ENCODE measurements around the gene UBE4B.
"Not testable (repeated sequence)": the region's sequence is repeated elsewhere in the genome, so short reads cannot be mapped to it uniquely, and the experiment has no call there.

The UBE4B gene

GRCh38 chr1:10032590-10033358 is at the start of gene UBE4B:
Gene UBE4B, plus strand, starts transcription at chr1:10032958. Its CDS starts 713 bp downstream, at chr1:10033671.
- FAIRE-seq: no peak

- FAIRE-seq: no peak
These were observed 48.5 kb upstream of the UBE4B start for GRCh38 chr1:9984253-9984652.

DNA sequence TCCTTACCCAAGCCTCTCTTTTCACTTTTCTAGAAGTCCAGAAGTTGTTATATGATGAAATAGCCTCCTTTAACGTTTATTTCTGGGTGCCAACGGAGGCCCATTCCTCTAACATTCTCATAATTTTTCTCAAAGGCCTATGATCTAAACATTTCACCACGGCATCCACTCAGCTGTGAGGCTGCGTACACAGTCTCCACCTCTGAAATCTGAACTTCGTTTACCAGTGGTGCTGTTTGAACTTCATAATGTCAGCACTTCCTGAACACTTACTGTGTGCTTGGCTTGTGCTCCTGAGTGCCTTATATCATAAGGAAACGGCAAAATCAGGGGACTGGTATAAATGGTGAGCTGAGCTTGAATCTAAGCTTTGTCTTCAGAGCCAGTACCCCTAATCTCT is 47.8 kb upstream of the UBE4B start:
- no peak for FAIRE-seq

DNA sequence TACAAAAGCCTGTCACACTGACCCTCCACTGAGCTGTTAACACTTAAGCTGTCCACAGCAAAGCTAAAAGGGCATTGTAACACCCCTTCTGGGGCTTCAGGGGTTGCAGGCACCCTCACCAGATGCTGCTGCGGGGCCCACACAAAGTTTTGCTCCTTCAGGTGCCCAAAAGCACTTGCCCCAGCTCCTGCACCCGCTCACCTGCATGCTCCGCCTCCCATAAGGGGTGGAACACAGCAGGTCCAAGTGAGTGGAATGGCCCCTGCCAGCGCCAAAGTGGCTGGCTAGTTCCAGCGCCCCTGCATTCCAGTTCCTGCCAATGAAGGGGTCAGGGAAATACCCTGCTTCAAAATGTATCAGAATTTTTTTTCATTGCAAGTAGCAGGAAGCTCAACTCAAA is 43.0 kb upstream of the UBE4B start:
- FAIRE-seq: no peak

DNA sequence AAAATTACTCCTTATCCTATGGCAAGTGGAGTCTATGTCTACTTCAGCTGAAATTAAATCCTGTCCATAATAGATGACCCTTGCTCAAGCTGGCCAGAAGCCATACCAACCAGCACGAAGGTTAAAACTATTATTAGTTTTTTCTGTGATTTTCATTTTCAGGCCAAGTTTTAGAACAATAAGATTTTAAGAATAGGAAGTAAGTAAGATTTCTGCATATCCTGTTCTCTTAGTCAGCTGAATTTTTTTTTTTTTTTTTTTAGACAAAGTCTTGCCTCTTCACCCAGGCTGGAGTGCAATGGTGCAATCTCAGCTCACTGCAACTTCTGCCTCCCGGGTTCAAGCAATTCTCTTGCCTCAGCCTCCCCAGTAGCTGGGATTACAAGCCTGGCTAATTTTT is 41.8 kb upstream of the UBE4B start:
- no peak for FAIRE-seq

- FAIRE-seq: no peak
These were observed 39.8 kb upstream of the UBE4B start for GRCh38 chr1:9992910-9993309.

- no peak for FAIRE-seq
These were observed 39.1 kb upstream of the UBE4B start for GRCh38 chr1:9993561-9994075.

- FAIRE-seq: no peak
These were observed 35.9 kb upstream of the UBE4B start, which contains the start of gene RBP7 for GRCh38 chr1:9996624-9997582. Gene RBP7, plus strand, starts transcription at chr1:9997228. Its CDS starts 31 bp downstream, at chr1:9997259.

GRCh38 chr1:10001016-10001665 is 31.6 kb upstream of the UBE4B start:
- FAIRE-seq: no peak

DNA sequence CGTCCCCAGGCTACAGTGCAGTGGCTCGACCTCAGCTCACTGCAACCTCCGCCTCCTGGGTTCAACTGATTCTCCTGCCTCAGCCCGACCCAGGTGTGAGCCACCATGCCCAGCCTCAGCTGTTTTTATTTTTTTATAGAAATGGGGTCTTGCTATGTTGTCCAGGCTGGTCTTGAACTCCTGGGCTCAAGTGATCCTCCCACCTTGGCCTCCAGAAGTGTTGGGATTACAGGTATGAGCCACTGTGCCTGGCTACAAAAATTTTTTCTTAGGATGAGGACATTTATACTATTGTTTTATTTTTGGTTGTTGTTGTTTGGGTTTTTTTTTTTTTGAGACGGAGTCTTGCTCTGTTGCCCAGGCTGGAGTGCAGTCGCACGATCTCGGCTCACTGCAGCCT is 27.5 kb upstream of the UBE4B start:
- FAIRE-seq: not testable (repeated sequence)

- FAIRE-seq: no peak
These were observed 25.6 kb upstream of the UBE4B start for GRCh38 chr1:10007169-10007568.

DNA sequence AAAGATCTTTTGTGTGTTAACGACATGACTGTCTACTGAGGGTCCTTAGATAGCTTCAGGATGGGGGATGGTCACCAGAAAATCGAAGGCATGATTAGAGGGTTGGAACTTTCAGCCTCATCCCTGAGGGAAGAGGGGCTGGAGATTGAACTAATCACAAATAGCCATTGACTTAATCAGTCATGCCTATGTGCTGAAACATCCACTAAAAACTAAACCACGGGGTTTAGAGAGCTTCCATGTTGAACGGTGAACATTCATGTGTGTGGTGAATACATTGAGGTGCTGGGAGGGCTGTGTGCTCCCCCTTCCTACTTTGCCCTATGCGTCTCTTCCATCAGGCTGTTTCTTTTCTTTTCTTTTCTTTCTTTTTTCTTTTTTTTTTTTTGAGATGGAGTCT is 18.7 kb upstream of the UBE4B start:
- FAIRE-seq: no peak

DNA sequence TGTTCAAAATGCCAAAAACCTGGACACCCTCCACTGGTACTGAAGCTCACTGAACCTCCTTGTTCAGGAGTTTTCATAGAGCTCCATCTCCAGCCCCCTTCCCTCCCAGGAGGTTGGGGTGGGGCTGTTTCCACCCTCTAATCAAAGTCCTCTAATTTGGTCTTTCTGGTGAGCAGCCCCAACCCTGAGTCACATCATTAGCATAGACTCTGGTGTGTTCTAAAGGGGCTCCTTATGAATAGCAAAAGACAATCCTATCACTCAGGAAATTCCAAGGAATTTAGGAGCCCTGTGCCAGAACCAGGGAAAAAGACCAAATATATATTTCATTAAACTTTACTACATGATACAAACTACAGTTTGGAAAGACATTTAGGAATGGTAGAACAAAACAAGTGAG is 13.2 kb upstream of the UBE4B start:
- FAIRE-seq: no peak

DNA sequence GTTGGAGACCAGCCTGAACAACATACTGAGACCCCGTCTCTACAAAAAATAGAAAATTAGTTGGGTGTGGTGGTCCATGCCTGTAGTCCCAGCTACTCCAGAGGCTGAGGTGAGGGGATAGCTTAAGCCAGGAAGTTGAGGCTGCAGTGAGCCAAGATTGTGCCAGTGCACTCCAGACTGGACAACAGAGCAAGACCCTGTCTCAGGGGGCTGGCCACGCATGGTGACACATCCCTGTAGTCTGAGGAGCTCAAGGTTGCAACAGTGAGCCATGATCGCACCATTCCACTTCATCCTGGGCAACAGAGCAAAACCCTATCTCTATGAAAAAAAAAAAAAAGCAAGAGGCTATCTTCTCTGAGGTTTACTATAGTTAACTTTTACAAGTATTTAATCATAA is 12.7 kb upstream of the UBE4B start:
- FAIRE-seq: no peak

- FAIRE-seq: not testable (repeated sequence)
These were observed 12.1 kb upstream of the UBE4B start for GRCh38 chr1:10020678-10021077.

GRCh38 chr1:10021992-10022391 is 10.8 kb upstream of the UBE4B start:
- not testable (repeated sequence) for FAIRE-seq

DNA sequence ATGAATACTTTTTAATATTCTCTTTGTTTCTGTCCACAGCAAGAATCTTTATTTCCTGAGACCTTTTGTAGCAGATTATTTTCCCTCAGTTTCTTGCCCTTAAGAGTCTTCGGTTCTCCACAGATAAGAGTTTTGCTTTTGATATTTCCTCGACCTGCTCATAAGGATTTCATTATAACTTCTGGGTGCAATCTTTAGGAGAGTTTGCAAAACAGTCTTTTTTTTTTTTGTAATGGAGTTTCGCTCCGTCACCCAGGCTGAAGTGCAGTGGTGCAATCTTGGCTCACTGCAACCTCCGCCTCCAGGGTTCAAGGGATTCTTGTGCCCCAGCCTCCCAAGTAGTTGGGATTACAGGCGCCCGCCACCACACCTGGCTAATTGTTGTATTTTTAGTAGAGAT is 10.1 kb upstream of the UBE4B start:
- no peak for FAIRE-seq

DNA sequence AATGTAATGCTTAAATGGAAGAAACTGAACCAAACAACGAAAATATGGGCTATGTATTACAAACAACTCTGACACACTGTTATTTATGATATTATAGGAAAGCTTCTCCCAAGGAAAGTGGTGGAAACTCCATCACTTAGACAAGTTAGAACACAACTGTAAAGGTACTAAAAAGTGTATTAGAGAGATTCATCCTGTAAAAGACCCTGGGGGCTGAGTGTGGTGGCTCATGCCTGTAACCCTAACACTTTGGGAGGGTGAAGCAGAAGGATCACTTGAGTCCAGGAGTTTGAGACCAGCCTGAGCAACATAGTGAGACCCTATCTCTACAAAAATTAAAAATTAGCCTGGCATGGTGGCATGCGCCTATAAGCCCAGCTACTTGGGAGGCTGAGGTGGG is 7.4 kb upstream of the UBE4B start:
- FAIRE-seq: no peak

- FAIRE-seq: no peak
These were observed 5.7 kb upstream of the UBE4B start for GRCh38 chr1:10027027-10027426.

- not testable (repeated sequence) for FAIRE-seq
These were observed 3.7 kb upstream of the UBE4B start for GRCh38 chr1:10028956-10029500.

GRCh38 chr1:10031461-10031860 is 1.3 kb upstream of the UBE4B start:
- FAIRE-seq: no peak

DNA sequence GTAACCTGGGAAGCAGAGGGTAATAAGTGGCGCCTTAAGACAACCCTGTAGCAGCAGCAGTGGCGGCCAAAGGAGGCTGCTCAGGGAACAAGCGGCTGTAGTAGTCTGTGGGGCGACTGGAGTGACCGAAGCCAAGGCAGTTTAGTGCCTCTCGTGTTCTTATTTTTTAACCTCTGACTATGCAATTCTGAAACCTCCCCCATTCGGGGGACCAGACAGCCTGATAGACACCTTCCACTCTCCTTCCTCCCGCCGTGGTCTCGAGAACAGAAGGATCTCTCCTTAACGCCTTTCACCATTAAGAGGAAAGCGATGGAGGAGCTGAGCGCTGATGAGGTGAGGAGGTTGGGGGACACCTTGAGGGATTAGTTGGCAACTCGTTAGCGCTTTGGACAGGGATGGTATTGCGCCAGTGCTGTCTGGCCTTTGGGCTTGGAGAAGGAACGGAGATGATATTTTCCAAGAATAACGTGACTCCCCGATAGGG is 644 bp downstream of the UBE4B start:
- no peak for FAIRE-seq

All from colon (tissue), 2 donors.